Stimulated activated CD4-positive, alpha-beta T cell treated with anti-CD3 and anti-CD28 coated beads, Interleukin-12 subunit alpha, Interleukin-12 subunit beta, amount 100 ng/mL, for 4 hours (primary cell): ENCODE data around the gene GSTA3.

Source experiments
- DNase-seq: peaks from one replicate; pipeline ENCODE4 v3.0.0-alpha.2; 2020

GSTA3 gene

DNA sequence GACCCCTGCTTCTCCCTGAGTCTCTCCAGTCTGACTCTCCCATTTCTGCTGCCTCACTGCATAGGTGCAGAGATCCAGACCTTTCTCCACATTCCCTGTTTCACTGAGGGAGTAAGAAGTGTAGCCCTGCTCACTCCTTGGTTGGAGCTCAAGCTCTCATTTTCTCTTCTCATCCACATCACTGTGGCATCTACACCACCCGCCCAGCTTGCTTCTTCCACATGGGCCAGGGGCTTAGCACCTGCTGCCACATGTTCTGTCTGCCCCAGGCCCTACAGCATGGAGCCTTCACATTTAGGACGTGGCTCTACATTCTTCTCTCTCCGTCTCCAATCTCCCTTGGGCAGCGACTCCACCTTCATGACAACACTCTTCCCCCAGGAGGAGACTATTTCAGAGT, 60.4 kb downstream of the GSTA3 start:
- DNase-seq, result no peak
